ENCODE measurements around the gene DCAF4. TPM values are rescaled to one million over a fixed set of nuclear protein-coding genes. Genes with fewer than 3 reads are reported as not detected.

Gene DCAF4
- total RNA-seq, 1 donor from 2014 or later = 9.5 TPM

- peaks cover 6% of the 10 kb centered on the region for H3K4me1 Mint-ChIP-seq
- H3K4me3 Mint-ChIP-seq = no peak overlapping the region
- DNase-seq (ENCODE audit: low read depth, low spot score) = no peak
- H3K27me3 Mint-ChIP-seq (ENCODE audit: low read depth) = no peaks in the 10 kb centered on the region
- TF ChIP-seq CTCF (conservative IDR thresholded peaks at IDR 0.05) = no peak
- no peaks in the 10 kb centered on the region for H3K9me3 Mint-ChIP-seq
- H3K36me3 Mint-ChIP-seq (ENCODE audit: low read depth) = peaks cover 13% of the 10 kb centered on the region
- no peak overlapping the region for H3K27ac Mint-ChIP-seq (ENCODE audit: unreplicated experiment)
Measured at GRCh38 chr14:72982146-72982708, 56.0 kb downstream of the DCAF4 start.

GRCh38 chr14:72986214-72986613, 60.0 kb downstream of the DCAF4 start:
- H3K36me3 Mint-ChIP-seq (ENCODE audit: low read depth) = peaks cover 11% of the 10 kb centered on the region
- peaks cover 6% of the 10 kb centered on the region for H3K4me1 Mint-ChIP-seq
- H3K4me3 Mint-ChIP-seq = no peak overlapping the region
- no peak for DNase-seq (ENCODE audit: low read depth, low spot score)
- H3K27ac Mint-ChIP-seq (ENCODE audit: unreplicated experiment) = no peak overlapping the region
- TF ChIP-seq CTCF (conservative IDR thresholded peaks at IDR 0.05) = no peak
- H3K9me3 Mint-ChIP-seq = no peaks in the 10 kb centered on the region
- H3K27me3 Mint-ChIP-seq (ENCODE audit: low read depth) = no peaks in the 10 kb centered on the region

GRCh38 chr14:72986857-72987256, 60.6 kb downstream of the DCAF4 start:
- no peaks in the 10 kb centered on the region for H3K27me3 Mint-ChIP-seq (ENCODE audit: low read depth)
- TF ChIP-seq CTCF (conservative IDR thresholded peaks at IDR 0.05) = no peak
- peaks cover 6% of the 10 kb centered on the region for H3K4me1 Mint-ChIP-seq
- no peak for DNase-seq (ENCODE audit: low read depth, low spot score)
- peak overlapping the region; percentile 27 for H3K27ac Mint-ChIP-seq (ENCODE audit: unreplicated experiment)
- H3K4me3 Mint-ChIP-seq = no peak overlapping the region
- H3K9me3 Mint-ChIP-seq = no peaks in the 10 kb centered on the region
- peaks cover 11% of the 10 kb centered on the region for H3K36me3 Mint-ChIP-seq (ENCODE audit: low read depth)

GRCh38 chr14:72990171-72990570, 63.9 kb downstream of the DCAF4 start:
- no peaks in the 10 kb centered on the region for H3K27me3 Mint-ChIP-seq (ENCODE audit: low read depth)
- no peak overlapping the region for H3K27ac Mint-ChIP-seq (ENCODE audit: unreplicated experiment)
- H3K4me3 Mint-ChIP-seq = no peak overlapping the region
- peaks cover 6% of the 10 kb centered on the region for H3K4me1 Mint-ChIP-seq
- DNase-seq (ENCODE audit: low read depth, low spot score) = no peak
- H3K36me3 Mint-ChIP-seq (ENCODE audit: low read depth) = no peaks in the 10 kb centered on the region
- TF ChIP-seq CTCF (conservative IDR thresholded peaks at IDR 0.05) = no peak
- H3K9me3 Mint-ChIP-seq = no peaks in the 10 kb centered on the region

GRCh38 chr14:72996916-72997315, 70.7 kb downstream of the DCAF4 start:
- no peak overlapping the region for H3K4me3 Mint-ChIP-seq
- H3K4me1 Mint-ChIP-seq = no peaks in the 10 kb centered on the region
- no peak for TF ChIP-seq CTCF (conservative IDR thresholded peaks at IDR 0.05)
- no peaks in the 10 kb centered on the region for H3K9me3 Mint-ChIP-seq
- H3K27ac Mint-ChIP-seq (ENCODE audit: unreplicated experiment) = no peak overlapping the region
- peaks cover 8% of the 10 kb centered on the region for H3K36me3 Mint-ChIP-seq (ENCODE audit: low read depth)
- H3K27me3 Mint-ChIP-seq (ENCODE audit: low read depth) = no peaks in the 10 kb centered on the region
- no peak for DNase-seq (ENCODE audit: low read depth, low spot score)

All from neural crest cell (in vitro differentiated cells).